HEK293 (cell line): Measurements from ENCODE around the gene C3orf52.

ENCODE experiments used
- CTCF ChIA-PET: fragments of 350-600 bp; formaldehyde crosslinking; extraction: SDS; loops from one replicate; lab custom pipeline; 2021; ENCODE audit warnings: antibody characterized with exemption; lab: Yijun Ruan, JAX
- POLR2A ChIA-PET: fragments of 300-600 bp; formaldehyde crosslinking; extraction: SDS; loops from one replicate; lab custom pipeline; 2020; ENCODE audit warnings: antibody characterized with exemption, inconsistent platforms; lab: Yijun Ruan, JAX
- H3K27ac ChIP-seq: fragments of 200-500 bp; sonication (Bioruptor generic); 2 replicates; pipeline ENCODE4 v1.5.1; 2014; ENCODE audit warnings: low read depth, low read length, control low read depth, inconsistent platforms; ENCODE audit errors: extremely low read depth
- H3K36me3 ChIP-seq, 2 experiments: fragments of 200-500 bp in 1 of 2; sonication (Bioruptor generic) in 1 of 2; 1 replicate in 1 of 2; 2 replicates in 1 of 2; pipeline ENCODE4 v1.5.1; 2014 to 2017; ENCODE audit warnings: inconsistent platforms in 2 of 2, low read length in 2 of 2; ENCODE audit not compliant: control insufficient read depth in 2 of 2, insufficient read depth in 1 of 2
- H3K4me1 ChIP-seq: fragments of 200-500 bp; sonication (Bioruptor generic); 2 replicates; pipeline ENCODE4 v1.5.1; 2014; ENCODE audit warnings: mild to moderate bottlenecking, low read length, inconsistent platforms; ENCODE audit not compliant: control insufficient read depth, insufficient read depth
- H3K4me3 ChIP-seq: 2 replicates; pipeline ENCODE4 v1.5.1; 2011; ENCODE audit warnings: low read depth, mild to moderate bottlenecking, control low read depth, low read length, moderate library complexity
- H3K9me3 ChIP-seq: fragments of 200-500 bp; sonication (Bioruptor generic); 2 replicates; pipeline ENCODE4 v1.5.1; 2014; ENCODE audit warnings: low read depth, low read length, inconsistent platforms; ENCODE audit not compliant: control insufficient read depth, insufficient read depth
- HOXA7 ChIP-seq: sonication (generic); formaldehyde crosslinking; IDR thresholded peaks from 2 replicates; pipeline ENCODE4 v1.8.1; 2022; ENCODE audit warnings: missing genetic modification reagents, borderline replicate concordance
- HOXC10 ChIP-seq: sonication (generic); formaldehyde crosslinking; IDR thresholded peaks from 2 replicates; pipeline ENCODE4 v1.8.1; 2023; ENCODE audit warnings: mild to moderate bottlenecking, missing genetic modification reagents
- KLF7 ChIP-seq: fragments of 450-650 bp; formaldehyde crosslinking; IDR thresholded peaks from 2 replicates; pipeline ENCODE4 v1.5.1; 2016; ENCODE audit warnings: missing biosample characterization, missing genetic modification characterization, borderline replicate concordance
- MEIS1 ChIP-seq: sonication (generic); formaldehyde crosslinking; IDR thresholded peaks from 2 replicates; pipeline ENCODE4 v1.8.1; 2022; ENCODE audit warnings: missing genetic modification reagents, mild to moderate bottlenecking, borderline replicate concordance
- PRDM4 ChIP-seq: fragments of 450-650 bp; formaldehyde crosslinking; IDR thresholded peaks from 2 replicates; pipeline ENCODE4 v1.5.1; 2017; ENCODE audit warnings: missing biosample characterization, missing genetic modification characterization
- SCRT1 ChIP-seq: fragments of 450-650 bp; formaldehyde crosslinking; IDR thresholded peaks from 2 replicates; pipeline ENCODE4 v1.5.1; 2016; ENCODE audit warnings: missing biosample characterization, missing genetic modification characterization, borderline replicate concordance
- ZBTB1 ChIP-seq: fragments of 450-650 bp; formaldehyde crosslinking; IDR thresholded peaks from 2 replicates; pipeline ENCODE4 v1.5.1; 2016; ENCODE audit warnings: missing biosample characterization, missing genetic modification characterization
- ZBTB17 ChIP-seq: fragments of 450-650 bp; formaldehyde crosslinking; IDR thresholded peaks from 2 replicates; pipeline ENCODE4 v1.5.1; 2016; ENCODE audit warnings: missing biosample characterization, missing genetic modification characterization
- ZEB2 ChIP-seq: fragments of 450-650 bp; formaldehyde crosslinking; IDR thresholded peaks from 2 replicates; pipeline ENCODE4 v1.5.1; 2016; ENCODE audit warnings: missing biosample characterization, missing genetic modification characterization
- ZFP41 ChIP-seq: fragments of 450-650 bp; formaldehyde crosslinking; IDR thresholded peaks from 2 replicates; pipeline ENCODE4 v1.5.1; 2016; ENCODE audit warnings: missing biosample characterization, missing genetic modification characterization, borderline replicate concordance
- ZNF121 ChIP-seq: fragments of 450-650 bp; formaldehyde crosslinking; IDR thresholded peaks from 2 replicates; pipeline ENCODE4 v1.5.1; 2016; ENCODE audit warnings: missing biosample characterization, missing genetic modification characterization
- ZNF169 ChIP-seq: fragments of 450-650 bp; formaldehyde crosslinking; IDR thresholded peaks from 2 replicates; pipeline ENCODE4 v1.5.1; 2016; ENCODE audit warnings: missing biosample characterization, missing genetic modification characterization
- ZNF184 ChIP-seq: fragments of 450-650 bp; IDR thresholded peaks from 2 replicates; pipeline ENCODE4 v1.5.1; 2018; ENCODE audit warnings: missing biosample characterization, mild to moderate bottlenecking, missing genetic modification characterization
- ZNF248 ChIP-seq: fragments of 450-650 bp; formaldehyde crosslinking; IDR thresholded peaks from 2 replicates; pipeline ENCODE4 v1.5.1; 2017; ENCODE audit warnings: missing biosample characterization, missing genetic modification characterization
- ZNF311 ChIP-seq: fragments of 450-650 bp; formaldehyde crosslinking; IDR thresholded peaks from 2 replicates; pipeline ENCODE4 v1.5.1; 2017; ENCODE audit warnings: missing biosample characterization, missing genetic modification characterization, borderline replicate concordance
- ZNF510 ChIP-seq: fragments of 450-650 bp; formaldehyde crosslinking; IDR thresholded peaks from 2 replicates; pipeline ENCODE4 v1.5.1; 2018; ENCODE audit warnings: mild to moderate bottlenecking, missing genetic modification characterization, missing biosample characterization; ENCODE audit not compliant: insufficient replicate concordance
- ZNF518A ChIP-seq: fragments of 450-650 bp; formaldehyde crosslinking; conservative IDR thresholded peaks from 2 replicates; pipeline ENCODE4 v1.5.1; 2016; ENCODE audit warnings: low read depth, missing biosample characterization, missing genetic modification characterization
- ZNF621 ChIP-seq: fragments of 450-650 bp; formaldehyde crosslinking; IDR thresholded peaks from 2 replicates; pipeline ENCODE4 v1.5.1; 2017; ENCODE audit warnings: missing biosample characterization, missing genetic modification characterization
- ZNF623 ChIP-seq: fragments of 450-650 bp; formaldehyde crosslinking; IDR thresholded peaks from 2 replicates; pipeline ENCODE4 v1.5.1; 2016; ENCODE audit warnings: missing biosample characterization, missing genetic modification characterization
- ZNF707 ChIP-seq: fragments of 450-650 bp; formaldehyde crosslinking; IDR thresholded peaks from 2 replicates; pipeline ENCODE4 v1.5.1; 2016; ENCODE audit warnings: missing biosample characterization, missing genetic modification characterization
- ZNF792 ChIP-seq: fragments of 450-650 bp; formaldehyde crosslinking; IDR thresholded peaks from 2 replicates; pipeline ENCODE4 v1.5.1; 2016; ENCODE audit warnings: missing biosample characterization, missing genetic modification characterization
- ZSCAN23 ChIP-seq: fragments of 450-650 bp; formaldehyde crosslinking; IDR thresholded peaks from 2 replicates; pipeline ENCODE4 v1.5.1; 2016; ENCODE audit warnings: missing biosample characterization, missing genetic modification characterization

Gene C3orf52

GRCh38 chr3:112115161-112115739 lies 29.1 kb downstream of the C3orf52 start (continued):
- no peak for TF ChIP-seq ZNF510

GRCh38 chr3:112115806-112116383 lies 29.7 kb downstream of the C3orf52 start:
- ChIA-PET CTCF (no interaction called here), POLR2A (no interaction called here)
- Histone ChIP-seq H3K4me3 (no peak overlapping the region), H3K36me3 (peaks cover 0 to 67% of the 10 kb centered on the region in 2 experiments; a peak in 2 of 3 replicates), H3K4me1 (no peaks in the 10 kb centered on the region), H3K27ac (no peak overlapping the region), H3K9me3 (no peaks in the 10 kb centered on the region)
- TF ChIP-seq ZNF169 (tag by site-specific recombination) (no peak), HOXC10 (CRISPR knock-in tag) (no peak), ZBTB17 (no peak), ZNF311 (tag by site-specific recombination) (no peak), ZNF121 (tag by site-specific recombination) (no peak), ZNF707 (tag by site-specific recombination) (no peak)

- ChIA-PET CTCF (interaction anchor here (0.6 to 0.8 kb wide), 2 partner anchors 10 to 245 kb away, joined by 3 read pairs; no protein-coding TSS in a partner anchor), POLR2A (no interaction called here)
- H3K9me3 ChIP-seq = no peaks in the 10 kb centered on the region
- no peak overlapping the region for H3K27ac ChIP-seq
- H3K4me3 ChIP-seq = no peak overlapping the region
- peaks cover 0 to 66% of the 10 kb centered on the region in 2 experiments; a peak in 1 of 3 replicates for H3K36me3 ChIP-seq
- no peaks in the 10 kb centered on the region for H3K4me1 ChIP-seq
- no peak for TF ChIP-seq ZNF623 (tag by site-specific recombination)
- TF ChIP-seq ZEB2 (tag by site-specific recombination) = no peak
- no peak for TF ChIP-seq ZNF792
- no peak for TF ChIP-seq ZNF621
- no peak for TF ChIP-seq SCRT1 (tag by site-specific recombination)
- TF ChIP-seq ZBTB1 = no peak
Observed at GRCh38 chr3:112116748-112117186, 30.6 kb downstream of the C3orf52 start.

GRCh38 chr3:112117415-112117814 lies 31.2 kb downstream of the C3orf52 start:
- H3K4me3 ChIP-seq = no peak overlapping the region
- no peaks in the 10 kb centered on the region for H3K4me1 ChIP-seq
- no peak overlapping the region for H3K27ac ChIP-seq
- ChIA-PET CTCF (interaction anchor here (0.6 to 0.8 kb wide), 2 partner anchors 11 to 244 kb away, joined by 3 read pairs; no protein-coding TSS in a partner anchor), POLR2A (no interaction called here)
- no peaks in the 10 kb centered on the region for H3K9me3 ChIP-seq
- H3K36me3 ChIP-seq = peaks cover 0 to 61% of the 10 kb centered on the region in 2 experiments; a peak in 1 of 3 replicates
- TF ChIP-seq PRDM4 (tag by site-specific recombination) = no peak
- TF ChIP-seq ZNF121 (tag by site-specific recombination) = no peak
- TF ChIP-seq ZNF248 (tag by site-specific recombination) = no peak
- no peak for TF ChIP-seq ZSCAN23 (tag by site-specific recombination)
- no peak for TF ChIP-seq KLF7 (tag by site-specific recombination)
- TF ChIP-seq ZFP41 (tag by site-specific recombination) = no peak
- no peak for TF ChIP-seq ZNF518A (tag by site-specific recombination)
- TF ChIP-seq MEIS1 (CRISPR knock-in tag) = no peak
- TF ChIP-seq HOXA7 = no peak
- TF ChIP-seq ZNF184 (tag by site-specific recombination) = no peak
